Astrocyte (in vitro differentiated cells and primary cell): ENCODE measurements around the gene DNAAF3. TPM values are rescaled to one million over a fixed set of nuclear protein-coding genes. Genes with fewer than 3 reads are reported as not detected.
A peak's percentile ranks its signal among the peaks of the same experiment; 100 is the strongest.

Experiments
- DNase-seq: peaks from one replicate; pipeline ENCODE4 v3.0.0-alpha.2; 2010; ENCODE audit warnings: low read depth
- FAIRE-seq: peaks from 2 replicates; lab custom pipeline; 2011; peaks lifted over from hg19 to GRCh38; lab: Jason Lieb, UNC
- H2AFZ ChIP-seq: 2 replicates; pipeline ENCODE4 v1.6.0; 2012; ENCODE audit warnings: low read depth, low read length, inconsistent platforms
- H3K27ac ChIP-seq: 2 replicates; pipeline ENCODE4 v1.5.1; 2011; ENCODE audit warnings: low read depth, low read length, inconsistent platforms
- H3K27me3 ChIP-seq: 2 replicates; pipeline ENCODE4 v1.6.0; 2011; ENCODE audit warnings: low read length, inconsistent platforms; ENCODE audit not compliant: insufficient read depth
- H3K36me3 ChIP-seq: 2 replicates; pipeline ENCODE4 v1.5.1; 2011; ENCODE audit warnings: low read length, inconsistent platforms; ENCODE audit not compliant: insufficient read depth
- H3K4me1 ChIP-seq: 2 replicates; pipeline ENCODE4 v1.5.1; 2011; ENCODE audit warnings: low read length, inconsistent platforms; ENCODE audit not compliant: insufficient read depth
- H3K4me2 ChIP-seq: 2 replicates; pipeline ENCODE4 v1.6.0; 2012; ENCODE audit warnings: low read length, inconsistent platforms
- H3K4me3 ChIP-seq: 2 replicates; pipeline ENCODE4 v1.5.1; 2011; ENCODE audit warnings: low read depth, mild to moderate bottlenecking, low read length, inconsistent platforms; ENCODE audit not compliant: insufficient read depth
- H3K79me2 ChIP-seq: 2 replicates; pipeline ENCODE4 v1.6.0; 2012; ENCODE audit warnings: mild to moderate bottlenecking, low read length, inconsistent platforms; ENCODE audit not compliant: insufficient read depth
- H3K9ac ChIP-seq: 2 replicates; pipeline ENCODE4 v1.6.0; 2012; ENCODE audit warnings: mild to moderate bottlenecking, low read length, inconsistent platforms
- H3K9me3 ChIP-seq: 2 replicates; pipeline ENCODE4 v1.5.1; 2012; ENCODE audit warnings: low read depth, mild to moderate bottlenecking, low read length, inconsistent platforms; ENCODE audit not compliant: insufficient read depth
- H4K20me1 ChIP-seq: 2 replicates; pipeline ENCODE4 v1.6.0; 2012; ENCODE audit warnings: low read length, inconsistent platforms; ENCODE audit not compliant: insufficient read depth
- H3K27ac Mint-ChIP-seq: one replicate; pipeline ENCODE4 v1.8.0; 2021; ENCODE audit warnings: mild to moderate bottlenecking, mixed read lengths; ENCODE audit not compliant: unreplicated experiment
- H3K27me3 Mint-ChIP-seq: one replicate; pipeline ENCODE4 v1.8.0; 2021; ENCODE audit warnings: low read depth, mixed read lengths; ENCODE audit not compliant: unreplicated experiment
- H3K36me3 Mint-ChIP-seq: one replicate; pipeline ENCODE4 v1.8.0; 2021; ENCODE audit warnings: low read depth, mixed read lengths; ENCODE audit not compliant: unreplicated experiment
- H3K4me1 Mint-ChIP-seq: one replicate; pipeline ENCODE4 v1.8.0; 2021; ENCODE audit warnings: low read depth, mixed read lengths; ENCODE audit not compliant: unreplicated experiment
- H3K4me3 Mint-ChIP-seq: one replicate; pipeline ENCODE4 v1.8.0; 2021; ENCODE audit warnings: mild to moderate bottlenecking, moderate library complexity, mixed read lengths; ENCODE audit not compliant: unreplicated experiment
- H3K9me3 Mint-ChIP-seq: one replicate; pipeline ENCODE4 v1.8.0; 2021; ENCODE audit warnings: mild to moderate bottlenecking, mixed read lengths; ENCODE audit not compliant: unreplicated experiment
- EZH2 ChIP-seq: IDR thresholded peaks from 2 replicates; pipeline ENCODE4 v1.6.1; 2012; ENCODE audit warnings: mild to moderate bottlenecking, low read length, inconsistent platforms; ENCODE audit not compliant: insufficient read depth
- total RNA-seq: library from RNA; stranded (reverse); gene quantifications from 2 replicates; pipeline ENCODE4 v1.2.1, GENCODE V29; 2021
- TF ChIP-seq, protein P1 (sequence below): IDR thresholded peaks from 2 replicates; pipeline ENCODE4 v1.5.1; 2011; ENCODE audit warnings: low read depth, mild to moderate bottlenecking, inconsistent platforms, low read length, moderate library complexity; ENCODE audit not compliant: insufficient read depth

DNAAF3 gene
- total RNA-seq, 1 donor from 2014 or later = 1.3 TPM

DNA sequence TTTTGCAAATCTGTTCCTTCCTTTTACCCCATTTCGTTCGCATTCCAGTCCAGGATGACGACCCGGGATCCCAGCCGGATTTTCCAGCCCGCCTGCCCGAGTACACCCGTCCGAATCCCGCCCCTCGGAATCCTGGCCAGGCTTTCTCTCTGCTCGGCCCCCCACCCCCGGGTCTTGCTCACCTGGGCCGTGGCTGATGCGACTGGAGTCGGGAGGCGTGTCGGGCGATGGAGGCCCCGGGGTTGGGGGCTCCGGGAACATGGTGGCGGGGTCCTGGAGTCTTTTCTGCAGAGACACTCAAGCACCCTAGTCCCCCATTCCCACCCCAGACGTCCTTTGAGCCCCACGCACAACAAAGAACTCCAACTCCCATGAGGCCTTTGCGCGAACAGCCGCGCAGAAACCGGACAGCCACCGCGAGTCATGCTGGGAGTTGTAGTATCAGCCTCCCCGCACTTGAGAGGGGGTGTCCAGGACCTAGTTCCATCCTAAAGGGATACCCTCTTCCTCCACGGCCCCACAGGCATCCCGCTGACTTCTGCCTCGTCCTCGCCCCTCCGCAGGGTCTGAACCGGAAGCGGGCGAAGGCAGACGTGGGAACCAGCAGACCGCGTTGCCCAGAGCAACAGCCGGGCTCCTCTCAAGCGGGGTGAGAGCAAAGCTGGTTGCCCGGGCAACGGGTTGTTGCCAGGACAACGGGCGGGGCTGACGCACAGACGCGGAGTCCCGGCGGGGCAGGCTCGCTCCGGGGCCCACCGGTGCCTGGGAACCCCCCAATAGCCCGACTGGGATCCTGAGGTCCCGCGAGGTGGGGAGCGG lies 12.6 kb upstream of the DNAAF3 start:
- peaks cover 61% of the 10 kb centered on the region for H3K27me3 Mint-ChIP-seq
- H3K9ac ChIP-seq = peak overlapping the region; percentile 62

DNA sequence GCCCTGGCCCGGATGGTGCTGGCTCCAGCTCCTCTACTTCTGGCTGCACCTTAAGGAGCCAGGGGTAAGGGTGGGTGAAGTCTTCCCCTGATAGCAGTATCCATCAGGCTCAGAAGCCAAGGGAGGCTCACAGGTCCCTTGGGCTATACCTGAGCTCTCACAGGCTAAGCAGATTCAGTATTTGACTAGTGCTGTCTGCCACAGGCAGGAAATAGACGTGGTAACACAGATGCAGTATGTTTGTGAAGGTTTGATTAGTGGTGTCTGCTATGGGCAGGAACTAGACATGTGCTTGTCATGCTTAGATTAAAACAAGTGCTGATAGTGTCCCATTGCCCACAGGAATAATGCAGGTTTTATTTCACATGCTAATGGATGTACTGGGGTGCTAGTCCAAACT lies 9.7 kb upstream of the DNAAF3 start:
- Histone ChIP-seq H3K9me3 (peaks cover 3% of the 10 kb centered on the region), H3K4me3 (no peak overlapping the region), H2AFZ (no peak overlapping the region), H3K27ac (no peak overlapping the region), H3K9ac (no peak overlapping the region), H3K4me1 (peaks cover 25% of the 10 kb centered on the region), H3K79me2 (no peaks in the 10 kb centered on the region), H3K27me3 (peaks cover 13% of the 10 kb centered on the region), H3K36me3 (no peaks in the 10 kb centered on the region), H3K4me2 (no peak overlapping the region), H4K20me1 (peaks cover 6% of the 10 kb centered on the region)
- Mint-ChIP-seq H3K36me3 (no peaks in the 10 kb centered on the region), H3K27ac (no peak overlapping the region), H3K27me3 (peaks cover 49% of the 10 kb centered on the region), H3K4me3 (no peak overlapping the region), H3K4me1 (peaks cover 8% of the 10 kb centered on the region), H3K9me3 (no peaks in the 10 kb centered on the region)
- no peak for FAIRE-seq
- TF ChIP-seq, protein P1, sequence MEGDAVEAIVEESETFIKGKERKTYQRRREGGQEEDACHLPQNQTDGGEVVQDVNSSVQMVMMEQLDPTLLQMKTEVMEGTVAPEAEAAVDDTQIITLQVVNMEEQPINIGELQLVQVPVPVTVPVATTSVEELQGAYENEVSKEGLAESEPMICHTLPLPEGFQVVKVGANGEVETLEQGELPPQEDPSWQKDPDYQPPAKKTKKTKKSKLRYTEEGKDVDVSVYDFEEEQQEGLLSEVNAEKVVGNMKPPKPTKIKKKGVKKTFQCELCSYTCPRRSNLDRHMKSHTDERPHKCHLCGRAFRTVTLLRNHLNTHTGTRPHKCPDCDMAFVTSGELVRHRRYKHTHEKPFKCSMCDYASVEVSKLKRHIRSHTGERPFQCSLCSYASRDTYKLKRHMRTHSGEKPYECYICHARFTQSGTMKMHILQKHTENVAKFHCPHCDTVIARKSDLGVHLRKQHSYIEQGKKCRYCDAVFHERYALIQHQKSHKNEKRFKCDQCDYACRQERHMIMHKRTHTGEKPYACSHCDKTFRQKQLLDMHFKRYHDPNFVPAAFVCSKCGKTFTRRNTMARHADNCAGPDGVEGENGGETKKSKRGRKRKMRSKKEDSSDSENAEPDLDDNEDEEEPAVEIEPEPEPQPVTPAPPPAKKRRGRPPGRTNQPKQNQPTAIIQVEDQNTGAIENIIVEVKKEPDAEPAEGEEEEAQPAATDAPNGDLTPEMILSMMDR = no peak
- TF ChIP-seq EZH2 = no peak
- no peak for DNase-seq

More for the DNA sequence above, 12.6 kb upstream of the DNAAF3 start:
- peak overlapping the region; percentile 78 for H3K27ac Mint-ChIP-seq
- H4K20me1 ChIP-seq = peaks cover 6% of the 10 kb centered on the region
- peaks cover 12% of the 10 kb centered on the region for H3K4me1 ChIP-seq
- peak overlapping the region; percentile 81 for H2AFZ ChIP-seq
- H3K79me2 ChIP-seq = no peaks in the 10 kb centered on the region
- peak overlapping the region; percentile 51 for H3K4me3 ChIP-seq
- peak overlapping the region; percentile 50 for H3K27ac ChIP-seq
- peak overlapping the region; percentile 80 for H3K4me3 Mint-ChIP-seq
- TF ChIP-seq, protein P1 = no peak
- no peak for TF ChIP-seq EZH2
- FAIRE-seq (no peak), DNase-seq (peak; percentile 70)
- H3K4me1 Mint-ChIP-seq = peaks cover 3% of the 10 kb centered on the region
- no peaks in the 10 kb centered on the region for H3K36me3 ChIP-seq
- H3K9me3 Mint-ChIP-seq = peaks cover 2% of the 10 kb centered on the region
- peak overlapping the region; percentile 89 for H3K4me2 ChIP-seq
- H3K9me3 ChIP-seq = peaks cover 3% of the 10 kb centered on the region
- peaks cover 15% of the 10 kb centered on the region for H3K27me3 ChIP-seq
- no peaks in the 10 kb centered on the region for H3K36me3 Mint-ChIP-seq
